Measurements from ENCODE around the gene CDK12. TPM values are rescaled to one million over a fixed set of nuclear protein-coding genes. Genes with fewer than 3 reads are reported as not detected.

Gene CDK12
- total RNA-seq, 4 donors from 2014 or later: 46.1 to 71.6 (median 50.6) TPM

DNA sequence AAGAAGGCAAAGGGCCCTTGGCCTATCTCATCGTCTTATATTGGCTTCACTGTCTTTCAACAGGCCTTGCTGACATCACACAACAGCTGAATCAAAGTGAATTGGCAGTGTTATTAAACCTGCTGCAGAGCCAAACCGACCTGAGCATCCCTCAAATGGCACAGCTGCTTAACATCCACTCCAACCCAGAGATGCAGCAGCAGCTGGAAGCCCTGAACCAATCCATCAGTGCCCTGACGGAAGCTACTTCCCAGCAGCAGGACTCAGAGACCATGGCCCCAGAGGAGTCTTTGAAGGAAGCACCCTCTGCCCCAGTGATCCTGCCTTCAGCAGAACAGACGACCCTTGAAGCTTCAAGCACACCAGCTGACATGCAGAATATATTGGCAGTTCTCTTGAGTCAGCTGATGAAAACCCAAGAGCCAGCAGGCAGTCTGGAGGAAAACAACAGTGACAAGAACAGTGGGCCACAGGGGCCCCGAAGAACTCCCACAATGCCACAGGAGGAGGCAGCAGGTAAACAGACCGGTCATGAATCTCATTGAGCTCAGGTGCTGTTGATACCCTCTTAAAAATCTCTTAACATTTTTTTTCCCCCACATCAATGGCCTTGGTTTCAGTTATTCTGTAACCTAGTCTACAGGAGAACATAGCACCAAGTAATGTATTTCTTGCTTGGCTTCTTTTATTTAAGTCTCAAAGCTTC, 64.7 kb downstream of the CDK12 start:
- WGBS, 2 donors: 71 to 77% methylated on average over 6 of the region's 6 CpGs
- peaks cover 72 to 77% of the 10 kb centered on the region in 2 donors for H3K36me3 ChIP-seq
- intact Hi-C loops (cut with DNase I): no loop called here
- H3K4me1 ChIP-seq: no peaks in the 10 kb centered on the region
- H3K4me3 ChIP-seq (replicated peaks in 1 of 3): no peak overlapping the region
- H3K27me3 ChIP-seq: no peaks in the 10 kb centered on the region
- TF ChIP-seq, protein P1, sequence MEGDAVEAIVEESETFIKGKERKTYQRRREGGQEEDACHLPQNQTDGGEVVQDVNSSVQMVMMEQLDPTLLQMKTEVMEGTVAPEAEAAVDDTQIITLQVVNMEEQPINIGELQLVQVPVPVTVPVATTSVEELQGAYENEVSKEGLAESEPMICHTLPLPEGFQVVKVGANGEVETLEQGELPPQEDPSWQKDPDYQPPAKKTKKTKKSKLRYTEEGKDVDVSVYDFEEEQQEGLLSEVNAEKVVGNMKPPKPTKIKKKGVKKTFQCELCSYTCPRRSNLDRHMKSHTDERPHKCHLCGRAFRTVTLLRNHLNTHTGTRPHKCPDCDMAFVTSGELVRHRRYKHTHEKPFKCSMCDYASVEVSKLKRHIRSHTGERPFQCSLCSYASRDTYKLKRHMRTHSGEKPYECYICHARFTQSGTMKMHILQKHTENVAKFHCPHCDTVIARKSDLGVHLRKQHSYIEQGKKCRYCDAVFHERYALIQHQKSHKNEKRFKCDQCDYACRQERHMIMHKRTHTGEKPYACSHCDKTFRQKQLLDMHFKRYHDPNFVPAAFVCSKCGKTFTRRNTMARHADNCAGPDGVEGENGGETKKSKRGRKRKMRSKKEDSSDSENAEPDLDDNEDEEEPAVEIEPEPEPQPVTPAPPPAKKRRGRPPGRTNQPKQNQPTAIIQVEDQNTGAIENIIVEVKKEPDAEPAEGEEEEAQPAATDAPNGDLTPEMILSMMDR (IDR thresholded peaks at IDR 0.05): no peak
- TF ChIP-seq POLR2A (IDR thresholded peaks at IDR 0.05): no peak
- no peak for DNase-seq
- H3K27ac ChIP-seq: no peak overlapping the region
- H3K9me3 ChIP-seq: no peaks in the 10 kb centered on the region

- no peaks in the 10 kb centered on the region for H3K4me1 ChIP-seq
- H3K27me3 ChIP-seq: no peaks in the 10 kb centered on the region
- no peak for TF ChIP-seq POLR2A (IDR thresholded peaks at IDR 0.05)
- TF ChIP-seq, protein P1 (IDR thresholded peaks at IDR 0.05): peak in 3 of 6 experiments; percentile 14 to 37 (median 35)
- intact Hi-C loops (cut with DNase I): no loop called here
- no peak overlapping the region for H3K27ac ChIP-seq
- no peak overlapping the region for H3K4me3 ChIP-seq (replicated peaks in 1 of 3)
- no peak for DNase-seq
- H3K9me3 ChIP-seq: no peaks in the 10 kb centered on the region
- 89 to 97% methylated on average over 7 of the region's 7 CpGs for WGBS, 2 donors
- peaks cover 61 to 65% of the 10 kb centered on the region in 2 donors for H3K36me3 ChIP-seq
These were observed 66.0 kb downstream of the CDK12 start for GRCh38 chr17:39527220-39527813.

- Histone ChIP-seq H3K4me1 (no peaks in the 10 kb centered on the region), H3K27ac (no peak overlapping the region), H3K36me3 (peaks cover 41 to 46% of the 10 kb centered on the region in 2 donors), H3K4me3 (replicated peaks in 1 of 3) (no peak overlapping the region), H3K27me3 (no peaks in the 10 kb centered on the region), H3K9me3 (no peaks in the 10 kb centered on the region)
- intact Hi-C loops (cut with DNase I): no loop called here
- no peak for DNase-seq
- no peak for TF ChIP-seq POLR2A (IDR thresholded peaks at IDR 0.05)
- TF ChIP-seq, protein P1 (IDR thresholded peaks at IDR 0.05): no peak
- WGBS, 2 donors: 62 to 69% methylated on average over 2 of the region's 2 CpGs
These were observed 68.2 kb downstream of the CDK12 start for GRCh38 chr17:39529455-39529854.

GRCh38 chr17:39530513-39530912, 69.2 kb downstream of the CDK12 start:
- Histone ChIP-seq H3K27ac (no peak overlapping the region), H3K27me3 (no peaks in the 10 kb centered on the region), H3K36me3 (peaks cover 30 to 36% of the 10 kb centered on the region in 2 donors), H3K9me3 (no peaks in the 10 kb centered on the region), H3K4me3 (replicated peaks in 1 of 3) (no peak overlapping the region), H3K4me1 (no peaks in the 10 kb centered on the region)
- TF ChIP-seq POLR2A (IDR thresholded peaks at IDR 0.05): no peak
- TF ChIP-seq, protein P1 (IDR thresholded peaks at IDR 0.05): no peak
- 84 to 87% methylated on average over 10 of the region's 10 CpGs for WGBS, 2 donors
- intact Hi-C loops (cut with DNase I): no loop called here
- no peak for DNase-seq

DNA sequence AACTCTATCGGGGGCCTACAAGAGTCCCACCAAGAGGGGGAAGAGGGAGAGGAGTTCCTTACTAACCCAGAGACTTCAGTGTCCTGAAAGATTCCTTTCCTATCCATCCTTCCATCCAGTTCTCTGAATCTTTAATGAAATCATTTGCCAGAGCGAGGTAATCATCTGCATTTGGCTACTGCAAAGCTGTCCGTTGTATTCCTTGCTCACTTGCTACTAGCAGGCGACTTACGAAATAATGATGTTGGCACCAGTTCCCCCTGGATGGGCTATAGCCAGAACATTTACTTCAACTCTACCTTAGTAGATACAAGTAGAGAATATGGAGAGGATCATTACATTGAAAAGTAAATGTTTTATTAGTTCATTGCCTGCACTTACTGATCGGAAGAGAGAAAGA, 70.0 kb downstream of the CDK12 start:
- peaks cover 23 to 29% of the 10 kb centered on the region in 2 donors for H3K36me3 ChIP-seq

More for the DNA sequence above, 70.0 kb downstream of the CDK12 start:
- WGBS, 2 donors: 93 to 94% methylated on average over 6 of the region's 6 CpGs
- TF ChIP-seq, protein P1 (IDR thresholded peaks at IDR 0.05): no peak
- intact Hi-C loops (cut with DNase I): no loop called here
- Histone ChIP-seq H3K9me3 (no peaks in the 10 kb centered on the region), H3K4me1 (no peaks in the 10 kb centered on the region), H3K27ac (no peak overlapping the region), H3K4me3 (replicated peaks in 1 of 3) (no peak overlapping the region), H3K27me3 (no peaks in the 10 kb centered on the region)
- no peak for DNase-seq
